ENCODE data around the gene DAAM2.

DNA sequence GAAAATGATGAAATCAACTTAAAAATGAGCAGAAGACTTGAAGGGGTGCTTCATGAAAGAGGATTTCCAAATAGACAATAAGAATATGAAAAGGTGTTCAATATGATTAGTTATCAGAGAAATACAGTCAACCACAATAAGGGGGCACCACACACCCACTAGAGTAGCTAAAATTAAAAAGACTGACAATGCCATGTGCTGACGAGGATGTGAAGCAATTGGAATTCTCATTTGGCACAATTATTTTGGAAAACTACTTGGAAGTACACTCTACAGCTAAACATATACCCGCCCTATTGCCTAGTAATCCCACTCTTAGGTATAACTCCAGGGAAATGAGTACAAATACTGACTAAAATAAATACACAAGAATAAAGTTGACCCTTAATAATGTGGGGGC, 97.1 kb downstream of the DAAM2 start:
- TF ChIP-seq EZH2 (IDR thresholded peaks at IDR 0.05; ENCODE audit: insufficient read depth, poor library complexity, severe bottlenecking) (no peak), EZH2phosphoT487 (IDR thresholded peaks at IDR 0.05; ENCODE audit: insufficient read depth, low read depth) (no peak)

Data from GM23248 (cell line).